NCI-H1436 treated with DMSO at 0.1 percent for 48 hours (cell line): ENCODE measurements around the gene EXOC3L1.

Experiments
- DNase-seq: peaks from one replicate; lab custom pipeline; 2025; lab: John Stamatoyannopoulos, UW

Gene EXOC3L1

DNA sequence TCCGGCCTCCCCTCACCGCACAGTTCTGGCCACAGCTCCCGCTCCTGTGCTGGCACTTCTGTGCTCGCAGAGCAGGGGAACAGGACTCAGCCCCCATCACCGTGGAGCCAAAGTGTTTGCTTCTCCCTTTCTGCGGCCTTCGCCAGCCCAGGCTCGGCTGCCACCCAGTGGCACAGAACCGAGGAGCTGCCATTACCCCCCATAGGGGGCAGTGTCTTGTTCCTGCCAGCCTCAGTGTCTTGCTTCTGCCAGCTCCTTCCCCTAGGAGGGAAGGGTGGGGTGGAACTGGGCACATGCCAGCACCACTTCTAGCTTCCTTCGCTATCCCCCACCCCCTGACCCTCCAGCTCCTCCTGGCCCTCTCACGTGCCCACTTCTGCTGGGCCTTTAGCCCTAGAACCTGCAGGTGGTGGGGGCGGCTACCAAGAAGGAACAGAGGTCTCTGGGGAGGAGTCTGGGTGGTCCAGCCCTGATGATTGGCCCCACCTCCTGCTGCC lies 8.3 kb upstream of the EXOC3L1 start:
- no peak for DNase-seq

DNA sequence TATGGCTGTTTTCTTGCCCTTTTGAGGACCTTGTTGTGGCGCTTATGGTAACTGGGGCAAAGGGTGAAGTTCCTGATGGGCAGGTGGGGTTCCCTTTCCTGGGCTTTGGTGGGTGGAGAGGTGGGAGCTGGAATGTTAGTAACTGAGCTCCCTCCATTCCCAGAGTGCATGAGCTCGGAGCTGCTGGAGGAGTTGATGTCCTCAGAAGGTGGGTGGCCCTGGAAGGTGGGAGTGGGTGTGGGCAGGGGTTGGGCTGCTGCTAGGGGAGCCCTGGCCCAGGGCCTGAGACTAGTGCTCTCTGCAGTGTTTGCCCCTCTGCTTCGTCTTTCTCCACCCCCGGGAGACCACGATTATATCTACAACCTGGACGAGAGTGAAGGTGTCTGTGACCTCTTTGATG lies 7.8 kb upstream of the EXOC3L1 start:
- no peak for DNase-seq

DNA sequence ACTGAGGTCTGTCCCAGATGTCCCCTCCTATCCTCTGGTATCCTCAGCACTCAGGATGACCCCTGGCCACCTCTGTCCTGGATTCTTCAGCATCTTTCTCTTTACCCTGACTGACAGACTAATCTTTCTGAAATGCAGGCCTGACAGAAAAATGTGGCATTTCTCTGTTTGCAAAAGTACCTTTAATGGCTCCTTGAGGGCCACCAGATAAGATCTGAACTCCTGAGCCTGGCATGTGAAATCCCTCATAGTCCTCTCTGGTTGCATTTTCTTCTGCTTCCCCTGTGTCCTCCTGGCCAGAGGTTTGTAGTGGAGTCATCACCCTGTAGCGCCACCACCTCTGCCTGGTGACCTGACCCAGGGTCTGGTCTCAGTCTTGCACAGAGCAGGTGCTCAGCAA lies 6.9 kb upstream of the EXOC3L1 start:
- DNase-seq, result no peak

DNA sequence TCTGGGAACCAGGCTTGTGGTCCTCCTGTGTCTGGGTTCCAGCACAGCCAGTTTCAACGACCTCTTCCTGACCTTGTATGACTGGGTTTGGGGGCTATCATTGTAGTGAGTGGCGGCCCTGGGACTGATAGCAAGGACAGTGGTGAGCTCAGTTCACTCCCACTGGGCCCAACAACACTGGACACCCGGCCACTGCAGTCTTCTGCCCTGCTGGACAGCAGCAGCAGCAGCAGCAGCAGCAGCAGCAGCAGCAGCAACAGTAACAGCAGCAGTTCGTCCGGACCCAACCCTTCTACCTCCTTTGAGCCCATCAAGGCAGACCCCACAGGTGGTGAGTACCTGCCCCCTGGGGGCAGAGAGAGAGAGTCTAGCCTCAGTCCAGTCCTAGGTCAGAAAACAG lies 5.7 kb upstream of the EXOC3L1 start:
- no peak for DNase-seq

DNA sequence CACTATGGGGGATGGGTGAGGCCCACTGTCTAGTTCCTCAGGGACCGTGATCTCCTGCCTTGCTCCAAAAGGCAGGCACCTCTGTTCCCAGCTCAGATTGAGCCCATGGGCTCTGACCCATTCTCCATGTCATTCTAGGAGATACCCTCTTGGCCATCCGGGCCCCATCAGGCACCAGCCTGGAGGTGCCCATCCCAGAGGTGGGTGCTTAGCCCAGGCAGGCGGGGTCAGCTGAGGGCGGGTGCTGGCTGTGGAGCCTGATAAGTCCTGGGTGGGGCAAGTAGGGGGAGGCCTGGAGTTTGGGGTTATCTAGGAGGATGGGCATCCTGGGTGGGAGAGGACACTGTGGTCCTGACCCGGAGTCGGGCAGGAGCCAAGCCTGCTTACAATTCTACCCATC lies 4.3 kb upstream of the EXOC3L1 start:
- DNase-seq, result no peak

DNA sequence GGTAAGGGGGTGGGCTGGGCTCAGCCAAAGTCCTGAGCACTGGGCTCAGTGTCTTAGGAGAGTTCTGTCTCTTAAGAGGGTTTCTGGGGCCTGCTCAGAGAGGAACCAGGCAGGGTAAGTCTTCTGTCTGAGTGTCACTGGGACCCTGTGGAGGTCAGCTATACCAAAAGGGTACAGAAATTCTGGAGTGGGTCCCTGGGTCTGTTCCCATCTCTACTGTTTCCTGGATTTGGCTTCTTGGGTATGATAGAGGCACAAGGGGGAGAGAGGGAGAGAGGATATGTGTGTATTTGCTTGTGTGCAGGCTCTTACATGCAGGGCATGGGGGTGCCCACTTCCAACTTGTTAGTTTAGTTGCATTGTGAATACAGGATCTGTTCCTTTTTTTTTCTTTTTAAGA lies 3.6 kb upstream of the EXOC3L1 start:
- DNase-seq, result no peak

DNA sequence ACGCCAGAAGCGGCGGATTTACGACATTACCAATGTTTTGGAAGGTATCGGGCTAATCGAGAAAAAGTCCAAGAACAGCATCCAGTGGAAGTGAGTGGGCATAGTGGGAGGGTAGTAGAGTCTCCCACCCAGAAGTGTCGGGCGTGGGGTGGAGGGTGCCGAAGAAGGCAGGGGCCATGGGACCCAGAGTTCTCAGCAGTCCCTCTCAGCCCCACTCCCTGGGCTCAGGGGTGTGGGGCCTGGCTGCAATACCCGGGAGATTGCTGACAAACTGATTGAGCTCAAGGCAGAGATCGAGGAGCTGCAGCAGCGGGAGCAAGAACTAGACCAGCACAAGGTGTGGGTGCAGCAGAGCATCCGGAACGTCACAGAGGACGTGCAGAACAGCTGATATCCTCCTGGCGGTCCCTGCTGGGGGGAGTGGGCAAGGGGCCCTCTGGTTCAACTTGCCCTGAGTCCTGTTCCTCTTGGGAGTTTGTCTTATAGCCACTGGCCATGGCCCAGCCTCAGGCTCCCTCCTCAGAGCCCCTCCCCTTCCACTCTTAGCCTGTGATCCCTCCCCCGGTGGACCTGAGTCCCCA lies 2.9 kb upstream of the EXOC3L1 start:
- DNase-seq, result no peak

DNA sequence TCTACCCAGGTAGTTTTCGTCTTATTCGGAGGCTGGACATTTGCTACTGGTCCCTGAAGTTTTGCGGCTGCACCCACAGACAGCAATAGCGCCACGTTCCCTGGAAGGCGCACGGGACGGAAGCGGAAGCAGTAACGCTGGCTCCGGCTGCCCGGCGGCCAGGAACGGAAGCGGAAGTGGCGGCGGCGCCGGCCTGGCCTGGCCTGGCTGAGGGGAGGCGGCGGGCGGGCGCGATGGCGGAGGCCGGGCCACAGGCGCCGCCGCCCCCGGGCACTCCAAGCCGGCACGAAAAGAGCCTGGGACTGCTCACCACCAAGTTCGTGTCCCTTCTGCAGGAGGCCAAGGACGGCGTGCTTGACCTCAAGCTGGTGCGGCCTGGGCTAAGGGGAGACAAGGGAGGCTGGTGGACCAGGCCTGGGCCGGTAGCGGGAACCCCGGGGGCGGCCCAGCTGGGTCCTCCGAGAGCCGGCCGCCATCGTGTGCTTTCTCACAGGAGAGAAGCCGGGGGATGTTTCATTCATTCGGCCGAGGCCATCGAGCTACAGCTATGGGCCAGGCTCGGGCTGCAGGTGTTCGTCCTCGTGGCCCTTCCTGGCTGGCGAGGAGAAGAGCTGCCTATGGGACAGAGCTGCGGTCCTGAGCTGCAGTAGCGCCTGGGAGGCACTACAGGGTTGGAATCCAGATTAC lies 2.2 kb upstream of the EXOC3L1 start, which contains the start of gene E2F4:
TSS of gene E2F4 (plus strand) at position 161 of the 687 bp plus-strand sequence. CDS start at position 234, 73 bp downstream.
- DNase-seq, result peak; percentile 37

DNA sequence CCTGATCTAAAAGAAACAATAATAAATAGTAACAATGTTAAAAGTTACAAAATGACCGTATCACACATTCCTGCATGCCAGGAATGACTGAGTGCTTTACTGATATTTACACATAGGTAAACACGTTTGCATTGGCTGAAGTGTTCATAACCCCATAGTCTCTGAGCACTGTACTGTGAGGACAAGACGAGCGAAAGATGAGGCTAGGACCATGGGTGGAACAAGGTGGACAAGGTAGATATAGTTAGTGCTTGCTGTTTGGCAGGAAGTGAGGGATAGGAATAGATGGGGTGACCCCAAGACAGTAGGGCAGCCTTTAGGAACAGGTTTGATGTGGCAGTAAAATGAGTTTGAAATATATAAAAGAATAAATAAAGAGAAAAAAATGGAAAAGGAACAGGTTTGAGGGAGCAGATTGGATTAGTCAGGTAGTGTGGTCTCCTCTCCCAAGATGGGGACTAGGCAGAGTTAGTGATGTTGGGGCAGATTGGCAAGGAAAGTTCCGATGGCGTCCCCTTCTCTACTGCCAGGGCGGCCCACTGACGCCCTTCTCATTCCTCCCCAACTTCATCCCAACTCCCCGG lies 1.6 kb upstream of the EXOC3L1 start:
- no peak for DNase-seq

DNA sequence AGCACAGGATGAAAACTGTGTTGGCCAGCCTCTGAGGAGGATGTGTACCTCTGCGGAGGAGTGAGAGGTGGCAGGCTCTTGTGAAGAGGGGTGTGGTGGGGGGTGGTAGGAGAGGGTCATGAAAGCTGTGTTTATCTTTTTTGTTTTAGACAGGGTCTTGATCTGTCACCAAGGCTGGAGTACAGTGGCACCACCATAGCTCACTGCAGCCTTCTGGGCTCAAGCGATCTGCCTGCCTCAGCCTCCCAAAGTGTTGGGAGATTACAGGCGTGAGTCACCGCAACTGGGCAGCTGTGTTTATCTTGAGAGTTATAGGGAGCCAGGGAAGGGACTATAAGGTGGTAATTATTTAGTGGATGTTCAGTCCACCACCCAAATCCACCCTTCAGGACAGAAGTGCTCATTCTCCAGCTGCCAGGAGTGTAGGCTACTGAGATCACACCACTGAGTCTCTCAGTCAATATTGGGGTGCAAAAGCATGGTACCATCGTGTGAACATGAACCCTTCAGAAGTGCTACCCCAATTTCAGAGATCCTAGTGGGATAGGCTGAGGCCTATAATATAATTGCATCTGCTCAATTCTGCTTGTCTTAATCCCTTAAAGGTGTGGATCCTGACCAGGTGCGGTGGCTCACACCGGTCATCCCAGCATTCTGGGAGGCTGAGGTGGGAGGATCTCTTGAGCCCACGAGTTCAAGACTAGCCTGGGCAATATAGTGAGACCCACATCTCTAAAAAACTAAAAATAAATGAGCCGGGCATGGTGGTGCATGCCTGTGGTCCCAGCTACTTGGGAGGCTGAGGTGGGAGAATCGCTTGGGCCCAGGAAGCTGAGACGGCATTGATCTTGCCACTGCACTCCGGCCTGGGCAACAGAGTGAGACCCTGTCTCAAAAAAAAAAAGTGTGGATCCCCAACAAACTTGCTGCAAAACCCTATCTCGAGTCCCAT lies 788 bp upstream of the EXOC3L1 start:
- no peak for DNase-seq

DNA sequence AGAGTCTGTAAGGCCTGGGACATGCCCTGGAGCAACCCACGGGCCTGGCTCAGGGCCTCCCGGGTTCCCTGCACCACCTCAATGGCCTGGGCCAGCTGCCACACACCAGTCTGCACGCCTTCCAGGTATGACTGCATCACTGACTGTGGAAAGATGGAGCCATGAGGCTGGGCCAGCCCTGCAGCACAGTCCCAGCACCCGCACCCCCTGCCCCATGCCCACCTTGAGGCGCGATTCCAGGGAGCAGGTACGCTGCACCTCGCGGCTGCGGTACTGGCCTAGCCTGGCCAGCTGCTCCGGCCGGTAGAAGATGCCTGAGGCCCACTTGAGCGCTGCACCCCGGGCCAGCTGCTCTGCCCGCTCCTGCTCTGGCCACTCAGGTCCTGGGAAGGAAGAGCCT lies 1.1 kb downstream of the EXOC3L1 start:
- DNase-seq, result no peak

DNA sequence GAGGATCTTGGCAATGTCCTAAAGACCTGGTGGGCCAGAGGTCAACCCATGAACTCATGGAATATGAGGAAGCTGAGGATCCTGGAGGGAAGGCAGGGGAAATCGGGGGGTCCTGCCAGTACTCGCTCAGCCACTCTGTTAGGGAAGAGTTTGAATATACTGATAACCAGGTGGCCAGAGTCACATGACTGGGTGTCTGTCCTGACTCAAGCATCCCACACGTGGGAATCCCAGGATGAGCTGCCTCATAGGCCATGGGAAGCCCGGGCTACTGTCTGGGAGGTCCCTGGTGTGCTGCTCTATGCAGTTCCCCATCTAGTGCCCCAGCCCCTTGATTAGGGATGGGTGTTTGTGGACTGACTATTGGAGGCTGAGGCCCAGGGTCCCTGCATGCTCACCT lies 1.6 kb downstream of the EXOC3L1 start:
- DNase-seq, result no peak

DNA sequence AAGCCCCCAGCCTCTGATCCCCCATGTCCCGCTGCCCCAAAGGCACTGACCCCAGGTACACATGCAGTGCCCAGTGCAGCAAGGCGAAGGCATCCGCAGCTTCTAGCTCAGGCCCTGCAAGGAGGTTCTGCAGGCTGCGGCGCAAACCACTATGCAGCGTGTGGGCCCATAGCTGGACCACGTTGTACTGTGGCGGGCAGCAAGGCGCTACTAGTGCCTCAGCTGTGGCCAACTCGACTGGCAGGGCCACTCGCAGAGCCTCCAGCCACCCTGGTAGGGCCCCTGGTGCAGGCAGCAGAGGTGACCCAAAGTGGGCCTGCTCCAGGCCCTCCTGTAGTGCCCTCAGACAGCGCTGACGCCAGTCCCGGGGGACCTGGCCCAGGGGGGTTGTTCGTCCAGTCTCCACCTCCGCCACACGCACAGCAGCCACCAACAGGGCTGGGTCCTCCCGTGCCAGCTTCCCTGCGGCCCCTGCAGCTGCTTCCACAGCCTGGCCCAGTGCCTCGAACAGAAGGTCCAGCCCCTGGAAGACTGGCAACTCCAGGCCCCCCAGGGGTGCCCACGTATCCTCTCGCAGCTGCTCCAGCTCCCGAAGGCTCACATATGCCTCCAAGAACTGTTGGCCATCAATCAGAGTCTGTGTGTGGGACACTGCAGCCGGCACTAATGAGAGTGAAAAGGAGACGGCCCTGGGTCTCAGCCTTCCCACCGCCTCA lies 2.6 kb downstream of the EXOC3L1 start:
- DNase-seq, result no peak

DNA sequence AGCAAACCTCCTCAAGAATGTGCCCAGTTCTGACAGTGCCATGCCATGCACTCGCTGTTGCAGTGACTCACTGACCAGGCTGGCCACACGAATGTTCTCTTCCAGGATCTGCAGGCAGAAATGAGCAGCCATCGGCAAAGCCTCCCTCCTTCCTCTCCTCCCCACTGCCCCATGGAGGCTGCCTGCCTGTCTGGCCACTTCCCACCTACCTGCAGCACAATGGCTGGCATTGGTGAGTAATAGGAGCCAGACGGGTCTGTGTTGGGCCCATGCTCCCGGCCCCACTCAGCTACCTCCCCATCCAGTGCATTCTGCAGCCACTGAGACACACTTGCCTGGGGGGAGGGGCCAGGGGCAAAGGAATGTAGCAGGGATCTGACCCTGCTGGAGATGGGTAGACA lies 3.4 kb downstream of the EXOC3L1 start:
- no peak for DNase-seq

DNA sequence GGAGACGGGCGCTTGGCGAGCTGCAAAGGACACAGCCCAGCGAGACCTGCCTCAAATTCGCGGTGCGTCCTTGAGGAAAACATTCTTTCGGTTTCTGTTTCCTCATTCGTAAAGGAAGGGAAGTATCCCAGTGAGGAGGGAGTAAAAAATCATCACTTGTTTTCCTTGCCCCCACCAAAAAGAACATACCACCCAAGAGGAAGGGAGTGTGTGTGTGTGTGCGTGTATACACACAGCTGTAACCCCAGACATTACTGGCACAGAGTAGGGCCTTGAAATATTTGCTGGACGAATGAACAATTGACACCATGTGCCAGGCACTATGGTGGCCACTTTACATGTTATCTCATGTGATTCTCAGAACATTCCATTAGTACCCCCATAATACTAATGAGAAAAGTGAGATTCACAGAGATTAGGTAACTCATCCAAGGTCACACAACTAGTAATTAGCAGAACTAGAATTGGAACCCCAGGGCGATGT lies 4.2 kb downstream of the EXOC3L1 start:
- DNase-seq, result no peak

DNA sequence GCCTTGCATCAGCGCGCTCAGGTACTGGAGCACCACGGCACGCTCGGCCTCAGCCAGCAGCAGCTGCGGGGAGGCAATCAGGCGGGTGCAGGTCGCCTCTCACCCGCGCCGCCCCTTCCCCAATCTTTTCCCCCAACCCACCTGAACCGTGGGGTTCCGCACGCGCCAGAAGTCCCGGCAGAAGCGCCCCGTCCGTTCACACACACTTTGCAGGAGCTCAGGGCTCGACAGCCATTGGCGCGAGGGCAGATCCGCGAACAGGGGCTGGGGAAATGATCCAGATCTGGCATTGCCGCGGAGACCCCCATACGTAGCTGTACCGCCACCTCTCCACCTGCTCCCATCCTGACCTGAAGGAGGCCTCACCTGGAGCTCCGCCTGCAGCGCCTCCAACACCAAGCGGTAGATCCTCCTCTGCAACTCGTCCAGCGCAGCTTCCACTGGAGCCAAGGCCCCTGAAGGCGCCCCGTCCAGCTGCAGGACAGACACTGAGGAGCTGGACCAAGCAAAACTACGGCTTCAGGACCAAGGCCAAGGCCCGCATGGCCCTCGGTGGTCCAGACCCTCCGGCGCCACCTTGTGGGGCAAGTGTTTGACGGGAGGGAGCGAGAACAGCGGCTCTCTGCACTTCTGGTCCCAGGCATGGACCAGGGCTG lies 4.8 kb downstream of the EXOC3L1 start:
- DNase-seq, result no peak

DNA sequence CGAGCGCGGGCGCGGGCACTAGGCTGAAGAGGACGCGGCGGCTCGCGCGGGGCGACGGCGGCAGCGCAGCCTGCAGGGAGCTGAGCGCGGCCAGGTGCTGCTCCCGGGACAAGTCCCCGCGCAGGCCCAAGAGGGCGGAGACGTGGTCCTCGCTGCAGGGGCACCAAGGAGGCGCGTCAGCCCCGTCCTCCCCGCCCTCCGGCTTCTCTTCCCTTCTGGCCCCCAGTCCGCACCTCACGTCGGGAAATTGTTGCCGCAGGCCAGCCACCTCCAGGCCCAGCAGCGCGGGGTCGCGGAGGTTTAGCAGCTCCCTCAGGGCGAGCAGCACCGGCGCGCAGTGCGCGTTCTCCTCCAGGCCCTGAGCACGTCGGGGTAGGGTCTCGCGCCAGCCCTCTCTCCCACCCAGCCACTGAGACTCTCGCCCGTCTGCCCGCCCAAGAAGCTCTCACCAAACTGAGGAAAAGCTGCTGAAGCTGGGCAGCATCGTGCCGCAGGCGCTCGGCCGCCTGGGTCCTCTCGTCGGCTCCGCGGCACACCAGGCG lies 5.4 kb downstream of the EXOC3L1 start:
- DNase-seq, result no peak

DNA sequence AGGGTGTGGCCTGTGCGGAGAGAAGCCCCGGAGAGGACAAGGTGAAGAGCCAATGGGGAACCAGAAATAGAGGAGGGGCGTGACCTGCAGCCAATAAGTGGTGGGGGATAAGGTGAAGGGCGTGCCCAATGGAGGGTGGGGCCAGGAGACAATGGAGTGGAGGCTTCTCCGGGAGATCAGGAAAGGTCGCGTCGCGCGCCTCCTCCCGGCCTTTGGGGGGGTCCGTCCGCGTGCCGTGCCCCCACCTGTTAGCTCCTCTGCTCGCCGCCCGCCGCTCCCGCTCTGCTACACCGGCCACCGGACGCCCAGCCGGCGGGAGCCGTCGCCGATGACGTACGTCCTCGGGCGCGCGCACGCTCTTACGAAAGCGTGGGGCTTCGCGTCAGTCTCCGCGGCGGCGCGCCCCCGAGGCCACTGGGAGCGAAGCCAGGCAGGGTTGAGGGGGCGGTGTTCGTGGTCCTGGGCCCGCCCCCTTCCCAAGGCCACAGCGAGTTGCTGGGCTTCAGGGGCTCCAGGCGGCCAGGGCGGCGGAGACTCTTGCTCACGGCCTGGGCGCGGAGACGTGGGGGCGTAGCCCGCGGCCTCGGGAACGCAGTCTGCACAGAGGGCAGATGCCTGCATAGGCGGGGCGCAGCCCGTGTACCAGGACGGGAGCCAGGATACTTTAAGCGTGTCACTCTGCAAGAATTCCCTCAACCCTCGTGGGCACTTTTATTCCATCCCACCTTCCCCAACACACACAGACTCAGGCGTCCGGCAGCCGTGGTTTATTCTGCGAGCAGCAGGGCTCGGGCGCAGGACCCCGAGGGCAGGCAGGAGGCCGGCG lies 6.1 kb downstream of the EXOC3L1 start, which contains the start of gene MATCAP1:
TSS of gene MATCAP1 (minus strand) at position 337 of the 826 bp plus-strand sequence. CDS start 3,353 bp downstream, outside the sequence.
- peak; percentile 96 for DNase-seq

DNA sequence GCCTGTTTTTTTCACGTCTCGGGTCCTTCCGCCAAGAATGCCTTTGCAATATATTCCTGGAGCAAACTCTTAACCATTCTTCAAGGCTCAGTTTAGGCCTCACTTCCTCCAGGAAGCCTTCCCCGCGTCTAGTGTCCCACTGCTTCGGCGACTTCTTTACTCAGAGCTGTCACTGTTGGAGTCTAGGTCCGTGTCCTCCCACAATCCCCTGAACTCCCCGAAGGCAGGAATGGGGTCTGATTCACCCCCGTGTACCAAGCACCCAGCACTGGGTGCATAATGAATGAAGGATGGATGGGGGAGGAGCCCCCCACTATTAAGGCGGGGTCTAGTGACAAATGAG lies 6.7 kb downstream of the EXOC3L1 start:
- no peak for DNase-seq

DNA sequence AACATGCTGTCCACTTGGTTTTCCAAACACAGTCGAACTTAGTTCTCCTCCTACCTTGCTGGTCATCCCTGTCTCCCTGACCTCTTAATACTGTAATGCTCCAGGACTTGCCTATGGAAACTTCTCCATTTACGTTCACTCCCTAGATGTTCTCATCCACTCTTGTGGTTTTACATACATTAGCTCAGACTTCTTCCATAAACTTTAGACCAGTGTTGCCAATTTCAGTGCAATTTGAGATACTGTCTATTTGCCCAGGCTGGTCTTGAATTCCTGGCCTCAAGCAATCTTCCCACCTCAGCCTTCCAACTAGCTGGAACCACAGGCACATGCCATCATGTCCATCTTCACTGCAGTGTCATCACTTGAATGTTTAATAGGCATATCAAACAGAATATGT lies 7.6 kb downstream of the EXOC3L1 start:
- no peak for DNase-seq
